NCI-H1417 (cell line): ENCODE data around the gene TMEM11.

Experiments
- DNase-seq, 3 experiments: peaks; one replicate each; lab custom pipeline; 2025; lab: John Stamatoyannopoulos, UW

TMEM11 gene

DNA sequence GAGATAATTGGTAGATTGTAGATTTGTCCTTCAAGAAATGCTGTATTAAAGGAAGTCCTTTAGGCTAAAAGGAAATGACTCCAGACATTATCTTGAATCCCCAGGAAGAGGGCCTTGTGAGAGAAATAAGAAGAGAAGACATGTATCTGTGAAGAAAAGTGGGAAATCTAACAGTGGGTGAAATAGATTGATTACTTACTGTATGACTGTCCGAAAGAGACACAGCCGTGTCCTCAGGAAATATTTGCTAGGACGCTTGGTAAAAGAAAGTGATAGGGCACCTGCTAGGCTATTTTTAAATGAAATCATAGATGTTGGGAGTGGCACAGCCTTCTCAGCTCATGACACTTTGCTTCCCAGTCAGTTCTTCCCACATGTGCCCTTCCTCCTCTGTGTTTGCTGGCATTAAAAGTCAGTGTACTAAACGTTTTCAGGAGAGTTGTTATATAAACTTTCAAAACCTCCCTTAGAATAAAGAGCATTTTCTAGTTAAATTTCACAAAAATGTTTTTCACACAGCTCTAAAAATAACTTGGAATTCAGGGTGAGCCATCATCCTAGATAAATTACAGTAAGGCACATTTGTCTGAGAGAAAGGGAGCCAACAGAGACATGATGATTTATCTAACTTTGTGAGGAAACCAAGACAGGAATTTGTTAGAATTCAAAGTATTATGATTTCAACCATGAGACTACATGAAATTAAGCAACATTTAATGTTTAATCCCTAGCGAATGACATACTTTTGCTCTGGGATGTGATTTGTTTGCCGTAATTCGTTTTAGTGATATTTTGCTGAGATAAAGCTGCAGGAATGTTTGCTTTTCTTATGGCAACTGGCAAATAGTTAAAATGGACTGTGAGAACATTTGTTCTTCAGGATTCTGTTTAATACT, 52.2 kb downstream of the TMEM11 start:
- DNase-seq: no peak

DNA sequence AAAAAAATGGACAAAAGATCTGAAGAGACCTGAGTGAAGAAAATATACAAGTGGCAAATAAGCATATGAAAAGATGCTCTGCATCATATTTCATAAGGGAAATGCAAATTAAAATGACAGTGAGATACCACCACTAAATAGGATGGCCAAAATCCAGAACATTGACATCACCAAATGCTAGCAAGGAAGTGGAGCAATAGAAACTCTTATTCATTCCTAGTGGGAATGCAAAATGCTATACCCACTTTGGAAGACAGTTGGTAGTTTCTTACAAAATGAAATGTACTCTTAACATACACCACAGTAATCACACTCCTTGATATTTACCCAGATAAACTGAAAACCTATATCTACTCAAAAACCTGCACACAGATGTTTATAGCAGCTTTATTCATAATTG, 53.6 kb downstream of the TMEM11 start:
- DNase-seq: no peak

DNA sequence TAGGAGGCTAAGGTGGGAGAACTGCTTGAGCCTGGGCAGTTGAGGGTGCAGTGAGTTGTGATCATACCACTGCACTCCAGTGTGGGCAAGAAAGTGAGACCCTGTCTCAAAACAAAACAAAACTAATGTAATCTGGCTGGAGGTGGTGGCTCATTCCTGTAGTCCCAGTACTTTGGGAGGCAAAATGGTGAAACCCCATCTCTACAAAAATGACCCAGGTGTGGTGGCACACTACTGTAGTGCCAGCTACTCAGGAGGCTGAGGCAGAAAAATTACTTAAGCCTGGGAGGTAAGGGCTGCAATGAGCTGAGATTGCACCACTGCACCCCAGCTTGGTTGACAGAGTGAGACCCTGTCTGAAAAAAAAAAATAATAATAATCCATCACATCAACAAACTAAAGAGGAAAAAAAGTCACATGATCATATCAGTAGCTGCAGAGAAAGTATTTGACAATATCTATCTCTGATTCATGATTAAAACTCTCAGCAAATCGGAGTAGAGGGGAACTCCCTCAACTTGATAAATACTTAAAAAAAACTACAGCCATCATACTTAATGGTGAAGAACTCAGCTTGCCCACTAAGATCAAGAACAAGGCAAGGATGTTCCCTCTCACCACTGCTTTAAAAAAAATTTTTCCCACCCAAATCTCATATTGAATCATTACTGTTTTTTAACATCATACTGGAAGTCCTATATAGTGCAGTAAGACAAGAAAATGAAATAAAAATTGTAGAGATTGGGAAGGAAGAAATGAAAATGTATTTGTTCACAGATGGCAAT, 56.2 kb downstream of the TMEM11 start:
- DNase-seq: no peak

DNA sequence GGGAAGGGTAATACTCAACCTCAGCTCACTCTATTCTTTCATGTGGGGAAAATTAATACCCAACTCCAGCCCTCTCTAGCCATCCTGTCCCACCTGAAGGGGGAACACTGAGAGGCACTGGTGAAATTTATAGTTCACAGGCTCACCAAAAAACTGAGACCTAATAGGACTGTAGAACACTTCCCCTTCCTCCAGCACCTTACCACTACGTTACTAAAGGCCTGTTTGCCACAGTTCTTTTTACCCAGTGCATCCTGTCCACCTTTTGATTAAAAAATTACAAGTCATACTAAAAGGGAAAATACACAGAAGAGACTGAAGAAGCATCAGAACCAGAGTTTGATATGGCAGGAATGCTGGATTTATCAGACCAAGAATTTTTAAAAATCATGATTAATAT, 61.2 kb downstream of the TMEM11 start:
- DNase-seq: no peak

DNA sequence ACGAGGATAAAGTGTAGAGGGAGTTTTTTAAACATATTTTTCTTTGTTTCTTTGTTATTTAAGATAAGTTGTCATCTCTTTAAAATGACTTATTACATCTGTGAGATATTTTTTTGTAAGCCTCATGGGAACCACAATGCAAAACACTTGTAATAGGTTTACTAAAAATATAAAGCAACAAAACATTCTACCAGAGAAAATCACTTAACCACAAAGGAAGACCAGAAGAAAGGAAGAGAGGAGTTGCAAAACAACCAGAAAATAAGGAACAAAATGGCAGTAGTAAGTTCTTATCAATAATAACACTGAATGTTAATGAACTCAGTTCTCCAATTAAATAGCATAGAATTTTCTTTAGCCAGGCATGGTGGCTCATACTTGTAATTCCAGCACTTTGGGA, 64.3 kb downstream of the TMEM11 start:
- DNase-seq: no peak
